Upper lobe of right lung (tissue), 1 donor: ENCODE data around the gene CFAP20DC. TPM values are rescaled to one million over a fixed set of nuclear protein-coding genes. Genes with fewer than 3 reads are reported as not detected.

Experiments
- ATAC-seq: fragments of 200-7000 bp; cut with Tn5 transposase; one replicate; pipeline ENCODE4 v1.9.1; 2020; ENCODE audit warnings: mild to moderate bottlenecking, moderate library complexity
- DNase-seq: peaks from one replicate; pipeline ENCODE4 v3.0.0-alpha.2; 2020
- H3K27ac ChIP-seq: fragments of 200-600 bp; one replicate; pipeline ENCODE4 v1.8.0; 2022
- H3K27me3 ChIP-seq: fragments of 200-600 bp; one replicate; pipeline ENCODE4 v1.8.0; 2022; ENCODE audit warnings: mild to moderate bottlenecking
- H3K36me3 ChIP-seq: fragments of 200-600 bp; one replicate; pipeline ENCODE4 v1.8.0; 2022
- H3K4me1 ChIP-seq: fragments of 200-600 bp; one replicate; pipeline ENCODE4 v1.8.0; 2022
- H3K4me3 ChIP-seq: fragments of 200-600 bp; one replicate; pipeline ENCODE4 v1.8.0; 2022; ENCODE audit warnings: mild to moderate bottlenecking
- H3K9me3 ChIP-seq: fragments of 200-600 bp; one replicate; pipeline ENCODE4 v1.8.0; 2022
- intact Hi-C: fragments of 100-400 bp; cut with DNase I; formaldehyde crosslinking; loops from one replicate; pipeline ENCODE4 v1.11.0; 2022
- total RNA-seq: library from RNA; stranded (reverse); fragmentation: NEBNext Ultra II Directional; extraction: Animal tissue kit (Norgen Biotek cat#: 25700); gene quantifications from one replicate; pipeline ENCODE4 v1.2.1, GENCODE V29; 2021
- TF ChIP-seq, protein P1 (sequence below): fragments of 200-600 bp; IDR thresholded peaks from one replicate; pipeline ENCODE4 v1.8.0; 2022; ENCODE audit warnings: antibody characterized with exemption
- donor health status: DM: no; HTN: yes; CAD: no; lungs with severe emphysema.

The CFAP20DC gene
- total RNA-seq, 1 donor from 2014 or later = not detected

DNA sequence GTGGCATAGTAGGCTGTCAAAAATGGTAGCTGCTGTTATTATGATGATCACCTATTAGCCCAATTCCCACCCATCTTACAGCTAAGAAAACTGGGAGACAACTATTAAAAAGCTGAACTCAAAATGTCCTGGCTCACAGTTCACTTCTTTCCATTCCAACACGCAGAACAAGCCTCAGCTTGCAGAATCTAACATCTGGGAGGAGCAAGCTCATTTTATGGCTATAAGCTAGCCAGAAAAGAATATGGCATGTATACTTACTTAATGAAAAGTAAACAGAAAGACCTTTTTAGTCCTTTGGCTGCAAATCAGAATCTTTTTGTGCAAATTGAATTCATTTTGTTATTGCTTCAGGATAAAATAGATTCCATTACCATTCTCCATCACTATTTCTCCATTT lies 34.8 kb upstream of the CFAP20DC start:
- ATAC-seq = no peak
- TF ChIP-seq, protein P1, sequence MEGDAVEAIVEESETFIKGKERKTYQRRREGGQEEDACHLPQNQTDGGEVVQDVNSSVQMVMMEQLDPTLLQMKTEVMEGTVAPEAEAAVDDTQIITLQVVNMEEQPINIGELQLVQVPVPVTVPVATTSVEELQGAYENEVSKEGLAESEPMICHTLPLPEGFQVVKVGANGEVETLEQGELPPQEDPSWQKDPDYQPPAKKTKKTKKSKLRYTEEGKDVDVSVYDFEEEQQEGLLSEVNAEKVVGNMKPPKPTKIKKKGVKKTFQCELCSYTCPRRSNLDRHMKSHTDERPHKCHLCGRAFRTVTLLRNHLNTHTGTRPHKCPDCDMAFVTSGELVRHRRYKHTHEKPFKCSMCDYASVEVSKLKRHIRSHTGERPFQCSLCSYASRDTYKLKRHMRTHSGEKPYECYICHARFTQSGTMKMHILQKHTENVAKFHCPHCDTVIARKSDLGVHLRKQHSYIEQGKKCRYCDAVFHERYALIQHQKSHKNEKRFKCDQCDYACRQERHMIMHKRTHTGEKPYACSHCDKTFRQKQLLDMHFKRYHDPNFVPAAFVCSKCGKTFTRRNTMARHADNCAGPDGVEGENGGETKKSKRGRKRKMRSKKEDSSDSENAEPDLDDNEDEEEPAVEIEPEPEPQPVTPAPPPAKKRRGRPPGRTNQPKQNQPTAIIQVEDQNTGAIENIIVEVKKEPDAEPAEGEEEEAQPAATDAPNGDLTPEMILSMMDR = no peak
- H3K27ac ChIP-seq = no peak overlapping the region
- intact Hi-C loops = no loop called here
- no peak overlapping the region for H3K4me3 ChIP-seq
- no peaks in the 10 kb centered on the region for H3K4me1 ChIP-seq
- no peaks in the 10 kb centered on the region for H3K36me3 ChIP-seq
- DNase-seq = no peak
- no peaks in the 10 kb centered on the region for H3K27me3 ChIP-seq
- H3K9me3 ChIP-seq = no peaks in the 10 kb centered on the region

DNA sequence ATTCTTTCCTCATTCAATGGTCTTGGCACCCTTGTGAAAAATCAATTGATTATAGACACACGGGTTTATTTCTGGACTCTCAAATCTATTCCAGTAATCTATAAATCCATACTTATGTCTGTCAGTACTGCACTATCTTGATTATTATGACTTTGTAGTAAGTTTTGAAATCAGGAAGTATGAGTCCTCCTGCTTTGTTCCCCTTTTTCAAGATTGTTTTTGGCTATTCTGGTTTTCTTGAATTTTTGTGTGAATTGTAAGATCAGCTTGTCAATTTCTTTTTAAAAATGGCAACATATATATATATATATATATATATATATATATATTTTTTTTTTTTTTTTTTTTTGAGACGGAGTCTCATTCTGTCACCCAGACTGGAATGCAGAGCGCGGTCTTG lies 32.3 kb upstream of the CFAP20DC start:
- intact Hi-C loops = no loop called here
- no peak for DNase-seq
- TF ChIP-seq, protein P1 = no peak
- no peaks in the 10 kb centered on the region for H3K9me3 ChIP-seq
- no peaks in the 10 kb centered on the region for H3K36me3 ChIP-seq
- no peaks in the 10 kb centered on the region for H3K27me3 ChIP-seq
- ATAC-seq = no peak
- no peak overlapping the region for H3K4me3 ChIP-seq
- no peak overlapping the region for H3K27ac ChIP-seq
- no peaks in the 10 kb centered on the region for H3K4me1 ChIP-seq

DNA sequence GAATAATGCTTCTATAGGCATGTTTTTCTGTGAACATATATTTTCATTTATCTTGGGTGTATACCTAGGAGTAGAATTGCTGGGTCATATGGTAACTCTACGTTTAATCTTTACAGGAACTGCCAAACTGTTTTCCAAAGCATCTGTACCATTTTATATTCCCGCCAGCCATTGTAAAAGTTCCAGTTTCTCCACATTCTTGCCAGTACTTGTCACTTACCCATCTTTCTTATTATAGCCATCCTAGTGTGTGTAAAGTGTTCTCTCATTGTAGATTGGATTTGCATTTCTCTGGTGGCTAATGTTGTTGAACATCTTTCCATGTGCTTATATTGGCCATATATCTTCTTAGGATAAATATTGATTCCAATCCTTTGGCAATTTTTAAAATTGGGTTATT lies 31.2 kb upstream of the CFAP20DC start:
- no peaks in the 10 kb centered on the region for H3K27me3 ChIP-seq
- intact Hi-C loops = no loop called here
- ATAC-seq = no peak
- H3K4me1 ChIP-seq = no peaks in the 10 kb centered on the region
- H3K36me3 ChIP-seq = no peaks in the 10 kb centered on the region
- H3K9me3 ChIP-seq = no peaks in the 10 kb centered on the region
- no peak for DNase-seq
- TF ChIP-seq, protein P1 = no peak
- H3K4me3 ChIP-seq = no peak overlapping the region
- H3K27ac ChIP-seq = no peak overlapping the region

DNA sequence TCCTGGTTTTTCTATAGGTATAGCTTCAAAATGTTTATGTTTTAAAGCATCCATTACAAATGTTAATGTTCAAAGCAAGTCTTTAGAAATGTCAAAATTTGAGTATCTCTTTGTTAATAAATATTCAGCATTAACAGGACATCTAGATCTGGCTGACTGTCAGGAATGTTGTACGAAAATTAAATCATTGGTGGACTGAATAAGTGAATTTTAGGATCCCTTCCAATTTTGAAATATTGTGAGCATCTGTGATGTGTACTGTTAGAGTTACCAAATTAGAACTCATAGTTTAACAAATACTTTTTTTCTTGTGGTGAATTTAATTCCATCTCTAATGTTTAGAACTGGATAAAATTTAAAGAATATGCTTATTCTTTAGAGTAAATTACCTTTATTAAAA lies 30.1 kb upstream of the CFAP20DC start:
- Histone ChIP-seq H3K4me1 (no peaks in the 10 kb centered on the region), H3K4me3 (no peak overlapping the region), H3K27me3 (no peaks in the 10 kb centered on the region), H3K36me3 (no peaks in the 10 kb centered on the region), H3K27ac (no peak overlapping the region), H3K9me3 (no peaks in the 10 kb centered on the region)
- no peak for DNase-seq
- no peak for ATAC-seq
- intact Hi-C loops = no loop called here
- TF ChIP-seq, protein P1 = no peak

DNA sequence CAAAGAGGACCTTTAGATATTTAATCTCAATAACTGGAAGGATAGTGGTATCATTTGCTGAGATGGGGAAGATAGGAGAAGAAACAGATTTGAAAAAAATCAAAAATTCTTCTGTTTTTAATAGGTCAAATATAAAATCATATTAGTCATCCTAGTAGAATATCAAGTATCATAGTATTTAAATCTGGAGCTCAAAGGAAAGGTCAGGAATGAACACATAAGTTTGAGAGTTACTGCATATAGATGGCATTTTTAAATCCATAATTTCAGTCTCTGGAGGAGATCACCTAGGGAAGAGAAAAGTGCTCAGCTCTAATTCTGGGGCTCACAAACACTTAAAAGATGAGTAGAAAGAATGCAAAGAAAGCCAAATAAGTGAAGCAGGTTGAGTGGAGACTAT lies 24.9 kb upstream of the CFAP20DC start:
- DNase-seq (no peak), ATAC-seq (no peak)
- no peak overlapping the region for H3K4me3 ChIP-seq
- H3K27ac ChIP-seq = no peak overlapping the region
- H3K4me1 ChIP-seq = no peaks in the 10 kb centered on the region
- no peaks in the 10 kb centered on the region for H3K9me3 ChIP-seq
- intact Hi-C loops = no loop called here
- TF ChIP-seq, protein P1 = no peak
- H3K36me3 ChIP-seq = no peaks in the 10 kb centered on the region
- H3K27me3 ChIP-seq = no peaks in the 10 kb centered on the region

DNA sequence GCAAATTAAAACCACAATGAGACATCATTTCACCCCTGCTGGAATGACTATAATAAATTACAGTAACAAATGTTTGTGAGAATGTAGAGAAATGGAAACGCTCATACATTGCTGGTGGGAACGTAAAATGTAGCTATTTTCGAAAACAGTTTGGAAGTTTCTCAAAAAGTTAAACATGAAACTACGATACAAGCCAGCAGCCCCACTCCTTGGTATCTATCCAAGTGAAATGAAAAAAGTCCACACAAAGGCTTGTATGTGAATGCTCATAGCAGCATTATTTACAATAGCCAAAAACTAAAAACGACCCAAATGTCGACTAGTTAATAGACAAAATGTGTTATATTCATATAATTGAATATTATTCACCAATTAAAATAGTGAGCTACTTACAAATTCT lies 22.9 kb upstream of the CFAP20DC start:
- no peak overlapping the region for H3K27ac ChIP-seq
- no peaks in the 10 kb centered on the region for H3K9me3 ChIP-seq
- no peaks in the 10 kb centered on the region for H3K4me1 ChIP-seq
- H3K36me3 ChIP-seq = no peaks in the 10 kb centered on the region
- H3K4me3 ChIP-seq = no peak overlapping the region
- no peak for DNase-seq
- TF ChIP-seq, protein P1 = no peak
- no peaks in the 10 kb centered on the region for H3K27me3 ChIP-seq
- intact Hi-C loops = no loop called here
- ATAC-seq = no peak
